ENCODE measurements around the gene OSBPL1A.

Gene OSBPL1A

DNA sequence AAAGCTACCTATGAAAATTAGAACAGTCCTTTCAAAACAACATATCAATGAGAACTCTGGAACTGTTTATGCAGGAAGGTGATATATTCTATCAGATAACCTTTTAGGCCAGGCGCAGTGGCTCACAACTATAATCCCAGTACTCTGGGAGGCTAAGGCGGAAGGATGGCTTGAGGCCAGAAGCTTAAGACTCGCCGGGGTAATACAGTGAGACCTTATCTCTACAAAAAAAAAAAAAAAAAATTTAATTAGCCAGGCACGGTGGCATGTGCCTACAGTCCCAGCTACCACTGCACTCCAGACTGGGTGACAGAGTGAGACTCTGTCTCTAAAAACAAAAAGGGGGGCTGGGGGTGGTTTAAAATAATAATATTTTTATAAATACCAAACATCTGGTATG lies 77.9 kb downstream of the OSBPL1A start:
- no peaks in the 10 kb centered on the region for H3K9me3 ChIP-seq (ENCODE audit: severe bottlenecking)
- DNase-seq (ENCODE audit: low spot score) (no peak), ATAC-seq (ENCODE audit: low read depth) (no peak)
- H3K4me3 ChIP-seq (ENCODE audit: severe bottlenecking), result no peak overlapping the region
- H3K4me1 ChIP-seq (ENCODE audit: insufficient read depth, poor library complexity, severe bottlenecking), result no peaks in the 10 kb centered on the region
- TF ChIP-seq, protein P1, sequence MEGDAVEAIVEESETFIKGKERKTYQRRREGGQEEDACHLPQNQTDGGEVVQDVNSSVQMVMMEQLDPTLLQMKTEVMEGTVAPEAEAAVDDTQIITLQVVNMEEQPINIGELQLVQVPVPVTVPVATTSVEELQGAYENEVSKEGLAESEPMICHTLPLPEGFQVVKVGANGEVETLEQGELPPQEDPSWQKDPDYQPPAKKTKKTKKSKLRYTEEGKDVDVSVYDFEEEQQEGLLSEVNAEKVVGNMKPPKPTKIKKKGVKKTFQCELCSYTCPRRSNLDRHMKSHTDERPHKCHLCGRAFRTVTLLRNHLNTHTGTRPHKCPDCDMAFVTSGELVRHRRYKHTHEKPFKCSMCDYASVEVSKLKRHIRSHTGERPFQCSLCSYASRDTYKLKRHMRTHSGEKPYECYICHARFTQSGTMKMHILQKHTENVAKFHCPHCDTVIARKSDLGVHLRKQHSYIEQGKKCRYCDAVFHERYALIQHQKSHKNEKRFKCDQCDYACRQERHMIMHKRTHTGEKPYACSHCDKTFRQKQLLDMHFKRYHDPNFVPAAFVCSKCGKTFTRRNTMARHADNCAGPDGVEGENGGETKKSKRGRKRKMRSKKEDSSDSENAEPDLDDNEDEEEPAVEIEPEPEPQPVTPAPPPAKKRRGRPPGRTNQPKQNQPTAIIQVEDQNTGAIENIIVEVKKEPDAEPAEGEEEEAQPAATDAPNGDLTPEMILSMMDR (IDR thresholded peaks at IDR 0.05; ENCODE audit: poor library complexity, severe bottlenecking), result no peak
- H3K27ac ChIP-seq (ENCODE audit: poor library complexity, severe bottlenecking), result no peak overlapping the region
- H3K27me3 ChIP-seq (ENCODE audit: insufficient read depth, poor library complexity, severe bottlenecking), result no peaks in the 10 kb centered on the region
- no peaks in the 10 kb centered on the region for H3K36me3 ChIP-seq (ENCODE audit: low read depth)

DNA sequence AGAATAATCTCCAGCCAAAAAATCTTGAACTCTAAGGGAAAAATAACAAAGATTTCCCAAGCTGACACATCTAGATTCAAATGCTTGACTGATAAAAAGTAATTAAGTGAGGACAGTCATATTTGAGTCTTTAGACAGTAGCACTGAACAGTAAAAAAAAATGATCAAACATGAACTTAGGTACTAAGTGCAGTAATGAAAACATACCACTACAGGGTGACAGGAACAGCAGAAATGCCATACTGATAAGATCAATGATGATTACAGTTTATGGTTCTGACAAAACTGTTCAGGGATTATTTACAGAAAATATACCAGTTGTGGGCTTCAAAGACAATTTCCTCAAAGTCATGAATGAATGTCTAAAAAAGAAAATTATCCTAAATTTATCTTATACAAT lies 80.3 kb downstream of the OSBPL1A start:
- Histone ChIP-seq H3K4me1 (ENCODE audit: insufficient read depth, poor library complexity, severe bottlenecking) (no peaks in the 10 kb centered on the region), H3K9me3 (ENCODE audit: severe bottlenecking) (no peaks in the 10 kb centered on the region), H3K4me3 (ENCODE audit: severe bottlenecking) (no peak overlapping the region), H3K27me3 (ENCODE audit: insufficient read depth, poor library complexity, severe bottlenecking) (no peaks in the 10 kb centered on the region), H3K36me3 (ENCODE audit: low read depth) (no peaks in the 10 kb centered on the region), H3K27ac (ENCODE audit: poor library complexity, severe bottlenecking) (no peak overlapping the region)
- DNase-seq (ENCODE audit: low spot score) (no peak), ATAC-seq (ENCODE audit: low read depth) (no peak)
- TF ChIP-seq, protein P1 (IDR thresholded peaks at IDR 0.05; ENCODE audit: poor library complexity, severe bottlenecking), result no peak

DNA sequence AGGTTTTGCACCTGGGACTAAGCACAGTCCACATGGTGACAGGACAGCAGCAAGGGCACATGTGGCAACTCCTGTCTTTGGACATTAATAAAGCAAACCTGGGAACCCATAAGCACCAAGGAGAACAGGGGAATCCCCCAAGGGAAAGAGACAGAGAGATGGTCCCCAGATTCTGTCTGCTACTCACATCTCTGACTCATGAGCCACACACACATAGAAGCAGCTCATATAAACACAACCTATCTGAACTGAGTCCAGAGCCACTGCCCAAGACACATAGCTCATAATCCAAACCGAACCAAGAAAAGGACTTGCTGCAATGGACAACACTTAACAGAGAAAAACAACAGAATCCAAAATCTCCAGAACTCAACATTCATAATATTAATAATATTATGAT lies 82.5 kb downstream of the OSBPL1A start:
- Histone ChIP-seq H3K36me3 (ENCODE audit: low read depth) (no peaks in the 10 kb centered on the region), H3K27me3 (ENCODE audit: insufficient read depth, poor library complexity, severe bottlenecking) (no peaks in the 10 kb centered on the region), H3K4me3 (ENCODE audit: severe bottlenecking) (no peak overlapping the region), H3K9me3 (ENCODE audit: severe bottlenecking) (no peaks in the 10 kb centered on the region), H3K27ac (ENCODE audit: poor library complexity, severe bottlenecking) (no peak overlapping the region), H3K4me1 (ENCODE audit: insufficient read depth, poor library complexity, severe bottlenecking) (no peaks in the 10 kb centered on the region)
- ATAC-seq (ENCODE audit: low read depth) (no peak), DNase-seq (ENCODE audit: low spot score) (no peak)
- TF ChIP-seq, protein P1 (IDR thresholded peaks at IDR 0.05; ENCODE audit: poor library complexity, severe bottlenecking), result no peak

DNA sequence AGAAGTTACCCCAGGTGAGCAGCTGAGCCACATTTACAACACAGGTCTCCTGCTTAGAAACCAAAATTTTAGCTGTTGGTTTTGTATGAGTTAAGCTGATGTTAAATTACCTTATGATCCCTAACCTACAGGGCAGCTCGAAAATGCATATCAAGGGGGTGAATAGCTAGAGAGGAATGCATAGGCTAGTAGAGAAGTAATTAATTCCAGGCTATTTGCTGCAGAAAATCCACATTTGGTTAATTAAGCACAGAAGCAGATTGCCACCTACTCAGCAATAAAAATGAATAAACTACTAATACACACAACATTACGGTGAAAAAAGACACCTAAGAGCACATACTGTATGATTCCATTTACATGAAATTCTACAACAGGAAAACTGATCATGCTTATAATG lies 91.4 kb downstream of the OSBPL1A start:
- no peaks in the 10 kb centered on the region for H3K9me3 ChIP-seq (ENCODE audit: severe bottlenecking)
- H3K4me1 ChIP-seq (ENCODE audit: insufficient read depth, poor library complexity, severe bottlenecking), result no peaks in the 10 kb centered on the region
- H3K27ac ChIP-seq (ENCODE audit: poor library complexity, severe bottlenecking), result no peak overlapping the region
- TF ChIP-seq, protein P1 (IDR thresholded peaks at IDR 0.05; ENCODE audit: poor library complexity, severe bottlenecking), result no peak
- ATAC-seq (ENCODE audit: low read depth), result no peak
- no peaks in the 10 kb centered on the region for H3K36me3 ChIP-seq (ENCODE audit: low read depth)
- H3K4me3 ChIP-seq (ENCODE audit: severe bottlenecking), result no peak overlapping the region
- DNase-seq (ENCODE audit: low spot score), result no peak
- H3K27me3 ChIP-seq (ENCODE audit: insufficient read depth, poor library complexity, severe bottlenecking), result no peaks in the 10 kb centered on the region

DNA sequence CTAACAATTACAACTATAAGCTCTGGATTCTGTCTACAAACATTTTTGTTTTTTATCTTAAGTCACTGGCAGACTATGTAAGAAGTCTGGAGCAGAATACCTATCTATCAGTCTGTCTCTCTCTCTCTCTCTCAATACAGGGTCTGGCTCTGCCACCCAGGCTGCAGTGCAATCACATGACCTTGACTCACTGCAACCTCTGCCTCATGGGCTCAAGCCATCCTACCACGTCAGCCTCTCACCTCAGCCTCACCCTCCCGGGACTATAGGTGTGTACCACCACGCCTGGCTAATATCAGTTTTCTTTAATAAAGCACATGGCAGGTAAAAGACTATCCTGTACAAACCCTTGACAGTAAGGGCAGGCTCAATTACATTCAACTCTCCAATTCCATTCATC lies 96.9 kb downstream of the OSBPL1A start:
- H3K27ac ChIP-seq (ENCODE audit: poor library complexity, severe bottlenecking), result no peak overlapping the region
- ATAC-seq (ENCODE audit: low read depth) (no peak), DNase-seq (ENCODE audit: low spot score) (no peak)
- no peaks in the 10 kb centered on the region for H3K9me3 ChIP-seq (ENCODE audit: severe bottlenecking)
- H3K27me3 ChIP-seq (ENCODE audit: insufficient read depth, poor library complexity, severe bottlenecking), result no peaks in the 10 kb centered on the region
- TF ChIP-seq, protein P1 (IDR thresholded peaks at IDR 0.05; ENCODE audit: poor library complexity, severe bottlenecking), result no peak
- H3K4me1 ChIP-seq (ENCODE audit: insufficient read depth, poor library complexity, severe bottlenecking), result no peaks in the 10 kb centered on the region
- H3K4me3 ChIP-seq (ENCODE audit: severe bottlenecking), result no peak overlapping the region
- no peaks in the 10 kb centered on the region for H3K36me3 ChIP-seq (ENCODE audit: low read depth)
